ENCODE data around the gene CTSE. TPM values are rescaled to one million over a fixed set of nuclear protein-coding genes. Genes with fewer than 3 reads are reported as not detected.
"Not testable (repeated sequence)": the region's sequence is repeated elsewhere in the genome, so short reads cannot be mapped to it uniquely, and the experiment has no call there.

CTSE gene
- total RNA-seq, 1 experiment from 2014 or later: 0.39 TPM

- H3K27me3 ChIP-seq (replicated peaks; ENCODE audit: insufficient read depth, low read depth, low read length, poor library complexity); H3K27ac ChIP-seq (ENCODE audit: low read depth, low read length, poor library complexity, severe bottlenecking); H3K4me3 ChIP-seq (ENCODE audit: low read depth, low read length, poor library complexity, severe bottlenecking); H3K36me3 ChIP-seq (ENCODE audit: insufficient read depth, low read length, poor library complexity, severe bottlenecking); H3K4me1 ChIP-seq (ENCODE audit: insufficient read depth, low read length, poor library complexity, severe bottlenecking); H3K9me3 ChIP-seq (ENCODE audit: low read depth, low read length, poor library complexity, severe bottlenecking); BruUV-seq (replicated peaks); intact Hi-C loops (cut with micrococcal nuclease; ENCODE audit: unreplicated experiment); DNase-seq (ENCODE audit: low spot score); CTCF ChIA-PET; POLR2A ChIA-PET (ENCODE audit: low non-redundant PET): not testable (repeated sequence)
Observed at GRCh38 chr1:206052231-206052865, 28.7 kb upstream of the CTSE start.

GRCh38 chr1:206050655-206051235 lies 27.1 kb upstream of the CTSE start:
- Histone ChIP-seq H3K9me3 (ENCODE audit: low read depth, low read length, poor library complexity, severe bottlenecking) (no peaks in the 10 kb centered on the region), H3K27ac (ENCODE audit: low read depth, low read length, poor library complexity, severe bottlenecking) (no peak overlapping the region), H3K27me3 (replicated peaks; ENCODE audit: insufficient read depth, low read depth, low read length, poor library complexity) (no peaks in the 10 kb centered on the region), H3K36me3 (ENCODE audit: insufficient read depth, low read length, poor library complexity, severe bottlenecking) (no peaks in the 10 kb centered on the region), H3K4me1 (ENCODE audit: insufficient read depth, low read length, poor library complexity, severe bottlenecking) (no peaks in the 10 kb centered on the region), H3K4me3 (ENCODE audit: low read depth, low read length, poor library complexity, severe bottlenecking) (no peak overlapping the region)
- ChIA-PET POLR2A (ENCODE audit: low non-redundant PET) (no interaction called here), CTCF (no interaction called here)
- intact Hi-C loops (cut with micrococcal nuclease; ENCODE audit: unreplicated experiment): no loop called here
- no peak for DNase-seq (ENCODE audit: low spot score)
- no peak for TF ChIP-seq CTCF (conservative IDR thresholded peaks at IDR 0.05; ENCODE audit: low read depth, low read length)
- TF ChIP-seq EZH2 (IDR thresholded peaks at IDR 0.05; ENCODE audit: borderline replicate concordance, low read depth, low read length, poor library complexity, severe bottlenecking): no peak
- no TSS peak for BruUV-seq (replicated peaks)

GRCh38 chr1:206049919-206050600 lies 26.4 kb upstream of the CTSE start:
- POLR2A ChIA-PET (ENCODE audit: low non-redundant PET): no interaction called here
- intact Hi-C loops (cut with micrococcal nuclease; ENCODE audit: unreplicated experiment): no loop called here
- TF ChIP-seq EZH2 (IDR thresholded peaks at IDR 0.05; ENCODE audit: borderline replicate concordance, low read depth, low read length, poor library complexity, severe bottlenecking): no peak
- TF ChIP-seq CTCF (conservative IDR thresholded peaks at IDR 0.05; ENCODE audit: low read depth, low read length): no peak
- Histone ChIP-seq H3K27me3 (replicated peaks; ENCODE audit: insufficient read depth, low read depth, low read length, poor library complexity) (no peaks in the 10 kb centered on the region), H3K36me3 (ENCODE audit: insufficient read depth, low read length, poor library complexity, severe bottlenecking) (no peaks in the 10 kb centered on the region), H3K4me3 (ENCODE audit: low read depth, low read length, poor library complexity, severe bottlenecking) (no peak overlapping the region), H3K4me1 (ENCODE audit: insufficient read depth, low read length, poor library complexity, severe bottlenecking) (no peaks in the 10 kb centered on the region), H3K9me3 (ENCODE audit: low read depth, low read length, poor library complexity, severe bottlenecking) (no peaks in the 10 kb centered on the region), H3K27ac (ENCODE audit: low read depth, low read length, poor library complexity, severe bottlenecking) (no peak overlapping the region)
- CTCF ChIA-PET: no interaction called here
- no TSS peak for BruUV-seq (replicated peaks)
- no peak for DNase-seq (ENCODE audit: low spot score)

Measured in A673 (cell line).